GM20431 (cell line): Measurements from ENCODE around the gene ABCA1.
"Not testable (repeated sequence)": the region's sequence is repeated elsewhere in the genome, so short reads cannot be mapped to it uniquely, and the experiment has no call there.

Source experiments
- in situ Hi-C: fragments of 300-500 bp; cut with MseI, MboI; formaldehyde crosslinking; loops from one replicate; pipeline ENCODE4 v1.15.0; 2020; ENCODE audit warnings: low sequenced_read_pairs; ENCODE audit not compliant: unreplicated experiment

Gene ABCA1

GRCh38 chr9:104927912-104928740 lies at the start of gene ABCA1:
TSS of gene ABCA1 (minus strand) at chr9:104928155. CDS start at chr9:104903679, 24,476 bp downstream.
- in situ Hi-C loops: no loop called here

- in situ Hi-C loops: no loop called here
Observed at GRCh38 chr9:104977580-104977979, 49.6 kb upstream of the ABCA1 start.

- in situ Hi-C loops: no loop called here
Observed at GRCh38 chr9:104977168-104977567, 49.2 kb upstream of the ABCA1 start.

- in situ Hi-C loops: not testable (repeated sequence)
Observed at GRCh38 chr9:104975966-104976595, 48.1 kb upstream of the ABCA1 start.

- in situ Hi-C loops: no loop called here
Observed at GRCh38 chr9:104974053-104974962, 46.4 kb upstream of the ABCA1 start.

- in situ Hi-C loops: no loop called here
Observed at GRCh38 chr9:104972242-104972866, 44.4 kb upstream of the ABCA1 start.

- in situ Hi-C loops: no loop called here
Observed at GRCh38 chr9:104971511-104971910, 43.6 kb upstream of the ABCA1 start.

- in situ Hi-C loops: no loop called here
Observed at GRCh38 chr9:104970271-104970987, 42.5 kb upstream of the ABCA1 start.

- in situ Hi-C loops: no loop called here
Observed at GRCh38 chr9:104969116-104969515, 41.2 kb upstream of the ABCA1 start.

- in situ Hi-C loops: no loop called here
Observed at GRCh38 chr9:104968025-104968982, 40.3 kb upstream of the ABCA1 start.

GRCh38 chr9:104963076-104963475 lies 35.1 kb upstream of the ABCA1 start:
- in situ Hi-C loops: no loop called here

- in situ Hi-C loops: no loop called here
Observed at GRCh38 chr9:104961701-104962359, 33.9 kb upstream of the ABCA1 start.

- in situ Hi-C loops: no loop called here
Observed at GRCh38 chr9:104961238-104961637, 33.3 kb upstream of the ABCA1 start.

- in situ Hi-C loops: no loop called here
Observed at GRCh38 chr9:104960662-104961061, 32.7 kb upstream of the ABCA1 start.

GRCh38 chr9:104958751-104959150 lies 30.8 kb upstream of the ABCA1 start:
- in situ Hi-C loops: no loop called here

- in situ Hi-C loops: not testable (repeated sequence)
Observed at GRCh38 chr9:104958006-104958405, 30.1 kb upstream of the ABCA1 start.

GRCh38 chr9:104951487-104951886 lies 23.5 kb upstream of the ABCA1 start:
- in situ Hi-C loops: no loop called here

GRCh38 chr9:104950838-104951237 lies 22.9 kb upstream of the ABCA1 start:
- in situ Hi-C loops: no loop called here
